Central memory CD8-positive, alpha-beta T cell (primary cell): Measurements from ENCODE around the gene FANCC.
"Not testable (repeated sequence)": the region's sequence is repeated elsewhere in the genome, so short reads cannot be mapped to it uniquely, and the experiment has no call there.

Experiments used
- ATAC-seq: fragments of 150-1000 bp; cut with Tn5 transposase; replicated peaks from 2 replicates; pipeline ENCODE4 v1.10.0; 2022; ENCODE audit warnings: mild to moderate bottlenecking, moderate FRiP score, moderate number of reproducible peaks; ENCODE audit not compliant: poor library complexity, severe bottlenecking; ENCODE audit errors: extremely low read depth
- DNase-seq, 2 donors: peaks; one replicate each; pipeline ENCODE4 v3.0.0; 2021; ENCODE audit warnings: low spot score in 2 of 2
- H3K27ac Mint-ChIP-seq: one replicate; pipeline ENCODE4 v1.8.0; 2022; ENCODE audit warnings: low read depth, mild to moderate bottlenecking, moderate library complexity, mixed read lengths
- H3K27me3 Mint-ChIP-seq: one replicate; pipeline ENCODE4 v1.8.0; 2022; ENCODE audit warnings: mixed read lengths
- H3K36me3 Mint-ChIP-seq: one replicate; pipeline ENCODE4 v1.8.0; 2022; ENCODE audit warnings: mild to moderate bottlenecking, moderate library complexity, mixed read lengths; ENCODE audit not compliant: insufficient read depth
- H3K4me1 Mint-ChIP-seq: one replicate; pipeline ENCODE4 v1.8.0; 2022; ENCODE audit warnings: mixed read lengths
- H3K4me3 Mint-ChIP-seq: one replicate; pipeline ENCODE4 v1.8.0; 2022; ENCODE audit warnings: mild to moderate bottlenecking, moderate library complexity, mixed read lengths
- H3K9me3 Mint-ChIP-seq: one replicate; pipeline ENCODE4 v1.8.0; 2022; ENCODE audit warnings: mixed read lengths

Gene FANCC

DNA sequence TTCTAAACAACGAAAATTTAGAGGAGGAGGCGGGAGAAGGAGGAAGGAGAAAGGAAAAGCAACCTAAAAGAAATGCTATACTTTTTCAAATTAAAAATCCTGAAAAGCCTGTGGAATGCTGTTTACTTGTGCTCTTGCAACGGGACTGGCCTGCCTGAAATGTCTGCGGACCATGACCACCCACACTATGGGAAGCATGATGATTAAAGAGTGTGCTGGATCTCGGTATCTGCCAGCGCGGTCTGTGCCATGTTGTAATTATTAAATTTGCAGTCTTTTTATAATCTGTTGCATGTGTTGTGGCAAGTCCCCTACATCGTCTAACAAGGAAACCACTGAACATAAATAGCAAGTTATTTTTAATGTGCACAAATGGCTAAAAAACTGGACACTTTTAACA, 111.4 kb downstream of the FANCC start:
- H3K9me3 Mint-ChIP-seq = no peaks in the 10 kb centered on the region

DNA sequence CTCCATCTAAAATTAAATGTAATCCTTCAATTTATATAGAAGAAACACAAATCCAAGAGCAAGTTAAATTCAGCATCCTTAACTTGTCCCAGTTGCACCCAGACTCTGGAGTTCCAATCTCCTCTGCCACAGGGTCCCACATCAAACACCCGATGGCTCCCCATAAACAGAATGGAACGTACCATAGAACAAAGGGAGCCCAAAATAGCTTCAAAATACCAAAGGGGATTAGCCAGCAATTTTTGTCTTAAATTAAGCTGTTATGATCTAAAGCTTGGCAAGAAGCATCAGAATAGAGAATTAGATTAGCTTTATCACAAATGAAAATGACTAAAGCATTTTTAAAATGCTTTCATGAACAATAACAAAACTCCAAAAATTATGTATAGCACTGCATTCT, 112.8 kb downstream of the FANCC start:
- DNase-seq = no peak
- Mint-ChIP-seq H3K4me1 (no peaks in the 10 kb centered on the region), H3K27me3 (no peaks in the 10 kb centered on the region)

More for the DNA sequence above, 111.4 kb downstream of the FANCC start:
- ATAC-seq (no peak), DNase-seq (no peak)
- Mint-ChIP-seq H3K4me3 (no peak overlapping the region), H3K27ac (no peak overlapping the region), H3K27me3 (no peaks in the 10 kb centered on the region), H3K4me1 (no peaks in the 10 kb centered on the region), H3K36me3 (no peaks in the 10 kb centered on the region)

DNA sequence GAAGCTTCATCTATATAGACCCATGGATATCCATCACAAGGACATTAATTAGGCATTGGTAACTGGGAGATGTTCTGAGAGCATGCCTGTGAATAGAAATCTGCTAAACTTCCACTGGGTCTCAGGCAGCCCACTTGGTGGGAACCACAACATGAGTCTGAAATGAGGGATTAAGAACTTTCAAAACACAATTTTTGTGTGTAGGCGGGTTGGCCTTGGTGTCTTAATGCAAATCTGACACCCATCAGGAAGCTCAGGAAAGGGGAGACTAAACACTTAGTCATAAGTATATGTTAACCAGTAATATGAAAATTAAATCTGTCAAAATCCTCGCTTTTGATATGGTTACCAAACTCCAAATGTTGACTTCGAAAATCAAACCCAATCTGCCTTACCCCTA, 113.2 kb downstream of the FANCC start:
- no peak for ATAC-seq
- Mint-ChIP-seq H3K36me3 (no peaks in the 10 kb centered on the region), H3K4me3 (no peak overlapping the region), H3K4me1 (no peaks in the 10 kb centered on the region), H3K27ac (no peak overlapping the region), H3K9me3 (no peaks in the 10 kb centered on the region), H3K27me3 (no peaks in the 10 kb centered on the region)
- DNase-seq = no peak

More for the DNA sequence above, 112.8 kb downstream of the FANCC start:
- H3K36me3 Mint-ChIP-seq = no peaks in the 10 kb centered on the region
- H3K27ac Mint-ChIP-seq = no peak overlapping the region
- ATAC-seq = no peak
- no peak overlapping the region for H3K4me3 Mint-ChIP-seq
- no peaks in the 10 kb centered on the region for H3K9me3 Mint-ChIP-seq

DNA sequence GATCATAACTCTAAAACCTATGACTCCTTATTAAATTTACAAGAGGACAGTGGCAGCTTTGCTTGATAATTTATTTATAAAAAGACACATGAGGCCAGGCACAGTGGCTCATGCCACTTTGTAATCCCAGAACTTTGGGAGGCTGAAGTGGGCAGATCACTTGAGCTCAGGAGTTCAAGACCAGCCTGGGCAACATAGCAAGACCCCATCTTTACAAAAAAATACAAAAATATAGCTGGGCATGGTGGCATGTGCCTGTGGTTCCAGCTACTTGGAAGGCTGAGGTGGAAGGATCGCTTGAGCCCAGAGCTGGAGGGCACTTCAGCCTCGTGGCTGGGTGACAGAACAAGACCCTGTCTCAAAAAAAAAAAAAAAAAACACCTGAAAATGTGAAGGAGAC, 114.5 kb downstream of the FANCC start:
- H3K27ac Mint-ChIP-seq, H3K27me3 Mint-ChIP-seq: not testable (repeated sequence)

DNA sequence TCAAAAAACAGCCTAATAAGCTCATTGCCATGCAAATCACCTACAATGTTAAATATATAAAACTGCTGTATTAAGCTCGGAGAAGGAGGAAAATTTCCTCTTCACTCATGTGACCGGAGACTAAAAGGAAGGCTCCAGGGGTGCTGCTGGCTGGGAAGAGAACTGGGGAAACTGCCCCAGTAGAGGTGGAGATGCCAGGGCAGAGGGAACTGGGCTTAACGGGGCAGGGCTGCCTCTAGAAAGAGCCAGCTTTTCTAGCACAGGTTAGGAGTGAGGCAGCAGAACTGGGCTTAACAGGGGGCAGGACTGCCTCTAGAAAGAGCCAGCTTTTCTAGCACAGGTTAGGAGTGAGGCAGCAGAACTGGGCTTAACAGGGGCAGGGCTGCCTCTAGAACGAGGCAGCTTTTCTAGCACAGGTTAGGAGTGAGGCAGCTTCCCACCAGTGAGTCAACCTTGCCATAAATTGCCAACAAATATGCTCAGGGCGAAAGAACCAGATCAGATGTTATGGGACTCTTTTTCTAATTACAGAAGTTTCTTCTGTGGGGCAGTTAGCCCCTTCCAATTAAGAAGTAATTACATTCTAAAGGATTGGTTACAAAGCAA, 115.3 kb downstream of the FANCC start:
- Mint-ChIP-seq H3K9me3 (no peaks in the 10 kb centered on the region), H3K4me1 (no peaks in the 10 kb centered on the region), H3K36me3 (no peaks in the 10 kb centered on the region), H3K27ac (no peak overlapping the region), H3K27me3 (no peaks in the 10 kb centered on the region), H3K4me3 (no peak overlapping the region)
- DNase-seq (no peak), ATAC-seq (no peak)

More for the DNA sequence above, 114.5 kb downstream of the FANCC start:
- ATAC-seq, H3K4me1 Mint-ChIP-seq, H3K9me3 Mint-ChIP-seq, H3K36me3 Mint-ChIP-seq, H3K4me3 Mint-ChIP-seq, DNase-seq: not testable (repeated sequence)

DNA sequence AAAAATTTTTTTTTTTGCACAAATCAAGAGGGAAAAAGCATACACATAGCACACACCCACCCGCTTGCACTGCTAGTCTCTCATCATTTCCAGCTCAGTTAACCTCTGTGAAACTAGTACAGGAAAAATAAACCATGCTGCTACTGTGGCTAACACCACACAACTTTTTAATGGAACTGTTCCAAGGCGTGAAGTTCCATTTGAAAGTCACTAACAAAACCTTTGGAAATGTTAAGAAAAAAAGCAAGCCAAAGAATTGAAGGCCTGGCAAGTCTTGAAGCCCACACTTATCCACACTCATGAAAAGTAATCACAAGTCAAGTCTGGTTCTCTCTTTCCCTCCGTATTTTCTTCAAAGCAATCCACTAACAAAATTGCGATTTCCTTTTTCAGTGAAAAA, 116.3 kb downstream of the FANCC start:
- no peak overlapping the region for H3K4me3 Mint-ChIP-seq
- H3K36me3 Mint-ChIP-seq = no peaks in the 10 kb centered on the region
- no peak overlapping the region for H3K27ac Mint-ChIP-seq
- DNase-seq (no peak), ATAC-seq (no peak)
- no peaks in the 10 kb centered on the region for H3K27me3 Mint-ChIP-seq
- H3K9me3 Mint-ChIP-seq = no peaks in the 10 kb centered on the region
- no peaks in the 10 kb centered on the region for H3K4me1 Mint-ChIP-seq

DNA sequence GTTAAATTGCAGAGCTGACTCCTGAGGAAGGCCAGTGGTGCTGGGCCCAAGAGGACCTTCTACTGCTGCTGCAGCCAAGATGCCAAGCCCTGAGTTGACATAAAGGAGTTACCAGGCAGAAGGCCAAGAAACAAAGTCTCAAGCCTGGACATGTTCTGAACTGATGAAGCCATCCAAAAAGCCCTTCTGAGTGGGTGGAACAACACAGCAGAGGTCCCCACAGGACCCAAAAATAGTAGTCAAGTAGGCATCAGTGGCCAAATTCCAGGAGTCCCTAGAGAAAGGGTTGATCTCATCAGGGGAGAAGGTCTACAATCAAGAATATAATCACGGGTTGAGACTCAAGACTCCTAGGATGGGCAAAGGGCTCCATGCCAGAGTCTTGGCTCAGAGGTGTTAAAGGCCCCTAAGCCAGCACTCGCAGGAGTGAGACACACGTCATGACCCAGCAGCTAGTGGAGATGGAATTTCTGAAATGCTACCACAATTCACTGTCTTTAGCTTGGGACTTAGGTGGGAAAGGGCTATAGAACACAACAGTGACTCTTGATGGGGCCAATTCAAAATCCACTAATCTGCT, 119.7 kb downstream of the FANCC start:
- Mint-ChIP-seq H3K27me3 (no peaks in the 10 kb centered on the region), H3K4me1 (peaks cover 4% of the 10 kb centered on the region), H3K36me3 (no peaks in the 10 kb centered on the region), H3K9me3 (no peaks in the 10 kb centered on the region), H3K4me3 (no peak overlapping the region), H3K27ac (no peak overlapping the region)
- DNase-seq (no peak), ATAC-seq (no peak)

DNA sequence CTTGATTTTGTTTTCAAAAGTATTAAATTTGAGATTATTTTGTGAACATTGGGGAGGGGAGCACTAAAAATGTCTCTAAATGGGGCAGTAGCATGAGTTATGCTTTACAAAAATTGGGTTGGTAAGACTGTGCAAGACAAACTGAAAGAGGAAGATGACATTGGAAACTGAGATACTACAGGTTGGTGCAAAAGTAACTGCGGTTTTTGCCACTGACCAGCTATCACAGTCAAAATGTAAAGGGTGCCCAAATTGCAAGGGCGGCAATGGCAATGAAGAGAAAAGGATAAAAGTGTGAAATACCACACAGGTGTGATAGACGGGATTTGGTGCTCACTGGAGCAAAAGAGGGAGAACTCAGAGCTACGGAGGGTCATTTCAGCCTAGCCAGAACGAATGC, 124.0 kb downstream of the FANCC start:
- DNase-seq (no peak), ATAC-seq (no peak)
- Mint-ChIP-seq H3K27ac (no peak overlapping the region), H3K4me3 (no peak overlapping the region), H3K9me3 (no peaks in the 10 kb centered on the region), H3K36me3 (no peaks in the 10 kb centered on the region), H3K4me1 (peaks cover 12% of the 10 kb centered on the region), H3K27me3 (no peaks in the 10 kb centered on the region)

DNA sequence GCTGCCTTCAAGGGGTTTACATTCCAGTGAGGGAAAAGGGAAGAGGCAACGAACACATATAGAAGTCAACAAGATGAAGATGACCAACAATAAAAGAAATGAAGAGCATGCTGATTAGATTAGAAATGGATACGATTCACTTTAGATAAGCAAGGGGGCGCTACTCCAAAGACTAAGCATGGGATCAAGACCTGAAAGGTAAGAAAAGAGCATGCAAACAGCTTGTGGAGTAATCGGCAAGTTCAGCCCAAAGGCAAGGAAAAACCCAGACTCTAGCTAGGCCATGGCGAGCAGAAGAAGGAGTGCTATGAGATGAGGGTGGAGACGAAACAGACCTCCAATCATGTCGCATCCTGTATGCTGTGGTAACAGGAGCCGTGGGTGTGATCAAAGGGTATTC, 124.4 kb downstream of the FANCC start:
- H3K27ac Mint-ChIP-seq = no peak overlapping the region
- ATAC-seq (no peak), DNase-seq (no peak)
- peaks cover 12% of the 10 kb centered on the region for H3K4me1 Mint-ChIP-seq
- no peaks in the 10 kb centered on the region for H3K27me3 Mint-ChIP-seq
- H3K4me3 Mint-ChIP-seq = no peak overlapping the region
- no peaks in the 10 kb centered on the region for H3K9me3 Mint-ChIP-seq
- H3K36me3 Mint-ChIP-seq = no peaks in the 10 kb centered on the region

DNA sequence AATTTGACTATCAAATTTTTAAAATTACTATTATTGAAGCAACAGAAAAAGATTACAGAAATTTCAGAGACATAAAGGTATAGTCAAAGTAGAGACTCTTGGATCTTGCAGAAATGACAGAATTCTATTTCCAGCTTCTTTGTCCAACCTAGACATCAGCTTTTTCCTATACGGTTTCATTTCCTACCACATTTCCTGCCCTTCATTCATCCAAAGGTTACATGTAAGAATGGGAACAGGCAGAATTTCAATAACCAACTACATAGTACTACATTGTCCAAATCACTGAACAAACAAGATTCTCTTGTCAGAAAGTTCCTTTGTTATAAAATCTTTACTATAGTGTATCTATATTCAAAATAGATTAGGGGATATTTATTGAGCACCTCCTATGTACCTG, 124.9 kb downstream of the FANCC start:
- Mint-ChIP-seq H3K9me3 (no peaks in the 10 kb centered on the region), H3K4me3 (no peak overlapping the region), H3K27ac (no peak overlapping the region), H3K36me3 (no peaks in the 10 kb centered on the region), H3K4me1 (peaks cover 12% of the 10 kb centered on the region), H3K27me3 (no peaks in the 10 kb centered on the region)
- DNase-seq = no peak
- ATAC-seq = no peak

DNA sequence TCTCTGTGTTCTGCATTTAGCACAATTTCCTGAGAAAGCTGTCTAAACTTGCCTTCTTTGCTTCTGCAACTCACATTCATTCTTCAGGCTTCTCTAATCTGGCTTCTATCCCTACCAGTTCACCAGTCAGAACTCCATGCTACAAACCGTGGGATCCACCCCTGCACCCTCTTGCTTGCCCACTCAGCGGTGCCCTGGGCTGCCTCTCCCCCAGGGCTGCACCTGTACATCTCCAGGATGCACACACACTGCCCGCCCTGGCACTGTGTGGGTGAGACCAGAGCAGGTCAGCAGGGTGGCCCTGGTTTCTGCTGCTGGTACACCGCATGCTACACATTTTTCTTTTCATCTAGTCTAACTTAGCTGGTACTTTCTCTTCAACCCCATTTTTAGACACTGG, 127.1 kb downstream of the FANCC start:
- Mint-ChIP-seq H3K27ac (peak overlapping the region; percentile 4), H3K4me1 (peaks cover 12% of the 10 kb centered on the region), H3K27me3 (no peaks in the 10 kb centered on the region), H3K9me3 (no peaks in the 10 kb centered on the region), H3K4me3 (no peak overlapping the region), H3K36me3 (no peaks in the 10 kb centered on the region)
- no peak for ATAC-seq
- DNase-seq = no peak

DNA sequence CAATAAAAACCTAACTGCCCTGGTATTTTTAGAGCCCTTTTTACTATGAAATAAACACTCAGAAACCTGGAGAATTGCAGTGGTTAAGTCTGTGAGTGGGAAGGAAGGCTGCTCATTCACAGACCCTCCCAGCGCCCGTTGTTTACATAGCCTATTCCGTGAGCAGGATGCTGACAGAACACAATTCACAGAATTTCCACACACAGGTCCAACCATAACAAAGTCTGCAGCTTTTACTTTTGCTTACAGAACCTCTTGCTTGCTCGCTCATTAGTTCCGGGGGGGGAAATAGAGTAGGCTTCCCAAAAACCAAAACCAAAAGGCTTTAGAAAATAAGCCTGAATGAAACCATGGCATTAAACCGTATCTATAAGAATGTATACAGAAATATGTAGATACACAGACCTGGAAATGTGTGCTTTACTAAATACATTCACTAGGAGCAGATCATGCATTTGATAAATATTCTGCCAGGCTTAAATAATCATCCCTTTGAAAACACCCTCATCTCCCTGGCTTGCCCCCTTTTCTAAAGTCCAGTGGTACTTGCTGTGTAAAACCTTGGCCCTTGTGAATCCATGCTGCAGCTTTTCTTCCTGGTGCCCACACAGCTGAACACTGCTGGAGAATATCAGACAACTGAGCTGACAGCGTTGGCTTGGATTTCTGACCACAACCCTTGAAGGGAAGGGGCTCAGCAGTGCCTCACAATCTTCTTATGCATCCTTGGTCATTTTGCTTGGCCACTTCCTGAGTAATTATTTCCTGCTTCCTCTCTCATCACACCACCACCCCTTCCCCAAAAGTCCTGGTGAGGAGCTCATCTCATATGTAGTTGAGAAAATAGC, 128.0 kb downstream of the FANCC start:
- no peaks in the 10 kb centered on the region for H3K36me3 Mint-ChIP-seq
- ATAC-seq = no peak
- H3K9me3 Mint-ChIP-seq = no peaks in the 10 kb centered on the region
- H3K4me1 Mint-ChIP-seq = peaks cover 12% of the 10 kb centered on the region
- no peak for DNase-seq
- peak overlapping the region; percentile 4 for H3K27ac Mint-ChIP-seq
- H3K27me3 Mint-ChIP-seq = no peaks in the 10 kb centered on the region
- no peak overlapping the region for H3K4me3 Mint-ChIP-seq

DNA sequence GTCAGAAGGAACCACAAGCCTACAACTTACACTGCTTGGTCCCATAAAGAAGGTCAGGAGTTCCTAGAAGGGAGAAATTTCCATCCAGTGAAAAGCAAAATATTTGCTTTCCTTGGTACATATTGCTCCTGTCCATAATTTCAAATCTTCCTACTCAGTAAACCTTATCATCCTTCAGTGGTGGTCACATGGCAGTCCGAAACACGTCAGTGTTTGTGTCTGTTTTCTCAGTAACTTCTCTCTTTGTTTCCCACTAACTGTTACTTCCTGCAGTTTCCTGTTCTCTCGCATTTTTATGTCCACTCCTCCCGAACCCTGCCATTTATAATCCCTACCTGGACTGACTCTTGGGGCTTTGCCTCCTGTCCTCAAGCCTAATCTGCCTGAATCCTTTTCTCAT, 129.1 kb downstream of the FANCC start:
- Mint-ChIP-seq H3K36me3 (no peaks in the 10 kb centered on the region), H3K27ac (no peak overlapping the region), H3K4me3 (no peak overlapping the region), H3K27me3 (no peaks in the 10 kb centered on the region), H3K9me3 (no peaks in the 10 kb centered on the region), H3K4me1 (peaks cover 10% of the 10 kb centered on the region)
- ATAC-seq (no peak), DNase-seq (no peak)
